Activated CD8-positive, alpha-beta memory T cell treated with anti-CD3 and anti-CD28 coated beads, Interleukin-2, amount 50 U/mL, for 24 hours (primary cell): ENCODE data around the gene DACT3.
"Not testable (repeated sequence)": the region's sequence is repeated elsewhere in the genome, so short reads cannot be mapped to it uniquely, and the experiment has no call there.

Experiments
- DNase-seq: peaks from one replicate; pipeline ENCODE4 v3.0.0-alpha.2; 2020; ENCODE audit errors: extremely low read depth

Gene DACT3

GRCh38 chr19:46634045-46634655 is 26.8 kb downstream of the DACT3 start:
- peak; percentile 84 for DNase-seq

- no peak for DNase-seq
These were observed 27.9 kb downstream of the DACT3 start for GRCh38 chr19:46633130-46633529.

DNA sequence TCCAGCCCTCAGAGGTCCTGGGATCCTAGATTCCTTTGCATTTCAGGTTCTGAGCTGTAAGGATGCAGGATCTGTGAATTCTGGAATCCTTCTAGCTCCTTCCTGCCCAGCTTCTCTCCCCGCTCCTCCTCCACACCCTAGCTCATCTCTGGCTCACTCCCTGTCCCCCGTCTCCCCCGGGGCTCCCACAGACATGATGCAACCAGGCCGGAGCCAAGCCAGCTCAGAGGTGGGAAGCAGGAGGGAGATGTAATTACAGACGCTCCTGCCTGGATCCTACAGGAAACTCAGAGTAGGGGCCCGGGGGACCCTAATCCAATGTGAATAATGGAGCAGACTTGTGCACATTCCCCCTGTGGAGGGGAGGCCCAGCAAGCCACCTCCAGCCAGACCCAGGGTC is 29.5 kb downstream of the DACT3 start:
- no peak for DNase-seq

GRCh38 chr19:46630586-46631205 is 30.3 kb downstream of the DACT3 start:
- no peak for DNase-seq

- no peak for DNase-seq
These were observed 31.4 kb downstream of the DACT3 start for GRCh38 chr19:46629546-46630025.

DNA sequence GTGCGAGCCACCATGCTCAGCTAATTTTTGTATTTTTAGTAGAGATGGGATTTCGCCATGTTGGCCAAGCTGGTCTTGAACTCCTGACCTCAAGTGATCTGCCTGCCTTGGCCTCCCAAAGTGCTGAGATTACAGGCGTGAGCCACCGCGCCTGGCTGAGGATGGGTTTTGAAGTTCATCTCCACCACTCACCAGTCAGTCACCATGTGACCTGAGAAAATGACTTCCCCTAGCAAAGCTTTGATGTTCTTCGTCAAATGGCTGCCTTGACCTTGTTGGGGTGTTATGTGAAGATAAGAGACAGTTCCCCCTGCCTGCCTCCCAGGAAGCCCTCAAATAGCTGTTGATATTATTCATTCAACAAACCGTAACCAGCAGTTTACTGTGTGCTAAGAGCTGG is 32.0 kb downstream of the DACT3 start:
- DNase-seq: not testable (repeated sequence)

DNA sequence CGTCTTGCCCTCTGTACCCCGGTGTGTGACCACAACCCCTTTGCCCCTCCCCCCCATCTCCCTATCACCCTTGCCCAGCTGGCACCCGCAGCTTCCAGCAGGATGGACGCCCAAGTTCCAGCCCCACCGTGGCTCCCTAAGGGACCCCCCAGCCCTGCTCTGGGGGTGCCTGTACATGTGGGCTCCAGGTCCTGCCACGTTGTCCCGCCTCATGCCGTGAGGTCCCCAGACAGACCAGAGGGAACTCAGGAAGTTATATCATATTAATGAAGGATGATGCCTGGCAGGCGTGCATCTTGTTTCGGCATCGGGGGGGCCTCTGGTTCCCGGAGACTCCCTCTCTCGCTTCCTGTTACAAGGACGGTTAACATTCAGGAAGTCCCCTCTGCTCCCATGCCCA is 34.5 kb downstream of the DACT3 start:
- no peak for DNase-seq

DNA sequence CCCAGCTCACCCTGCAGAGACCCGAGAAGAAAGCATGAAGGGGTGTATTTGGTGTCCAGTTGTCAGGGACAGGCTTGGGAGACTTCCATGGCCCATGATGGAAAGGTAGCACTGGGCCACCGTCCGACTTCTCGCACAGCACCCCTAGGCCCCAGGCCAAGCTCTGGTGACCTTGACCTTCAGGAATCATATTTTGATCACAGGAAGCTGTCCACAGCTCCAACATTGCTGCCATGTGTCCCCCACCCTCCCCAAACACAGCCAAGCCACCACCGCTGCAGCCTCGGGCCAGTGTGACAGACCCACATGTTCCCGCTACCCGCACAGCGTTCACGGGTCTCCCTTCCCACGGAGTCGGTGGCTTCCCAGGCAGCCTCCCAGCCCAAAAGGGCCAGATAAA is 35.3 kb downstream of the DACT3 start:
- DNase-seq: no peak

DNA sequence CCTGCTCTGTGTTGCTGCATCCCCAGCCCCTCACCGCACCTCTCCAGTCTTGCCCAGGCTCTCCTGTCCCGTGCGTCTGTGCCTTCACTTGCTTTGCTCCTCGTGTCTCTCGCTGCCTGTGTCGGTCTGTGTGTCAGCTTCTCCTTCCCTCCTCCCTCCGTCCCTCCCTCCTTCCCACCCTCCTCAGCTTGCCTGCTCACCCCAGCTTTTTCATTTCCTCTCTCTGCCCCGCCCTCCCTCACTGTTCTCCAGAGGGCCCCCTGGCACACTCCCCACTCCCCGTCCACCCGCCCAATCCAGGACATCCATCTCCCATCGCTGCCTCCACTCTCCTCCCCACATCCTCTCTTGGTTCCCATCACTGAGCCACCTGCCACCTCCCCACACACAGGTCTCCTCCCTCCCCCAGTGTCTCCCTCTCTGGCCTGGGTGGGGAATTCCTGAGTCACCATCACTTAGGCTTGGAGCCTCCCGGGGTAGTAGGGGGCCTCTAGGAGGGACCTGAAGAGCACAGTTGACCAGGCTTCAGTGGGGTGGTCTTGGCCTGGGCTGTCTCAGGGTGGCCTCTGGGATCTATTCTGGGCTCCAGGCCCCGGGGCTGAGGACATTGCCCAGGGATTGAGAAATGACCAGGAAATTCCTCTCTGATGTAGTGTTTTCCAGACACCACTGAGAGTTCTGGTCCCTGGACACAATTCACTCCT is 35.9 kb downstream of the DACT3 start, which contains the start of gene PTGIR:
Gene PTGIR (minus strand): TSS at position 132 of the 704 bp plus-strand sequence. CDS start 864 bp downstream, outside the sequence.
- no peak for DNase-seq

GRCh38 chr19:46623915-46624502 is 37.0 kb downstream of the DACT3 start:
- no peak for DNase-seq

GRCh38 chr19:46622118-46622446 is 38.9 kb downstream of the DACT3 start:
- no peak for DNase-seq

- DNase-seq: no peak
These were observed 39.5 kb downstream of the DACT3 start for GRCh38 chr19:46621191-46622117.

DNA sequence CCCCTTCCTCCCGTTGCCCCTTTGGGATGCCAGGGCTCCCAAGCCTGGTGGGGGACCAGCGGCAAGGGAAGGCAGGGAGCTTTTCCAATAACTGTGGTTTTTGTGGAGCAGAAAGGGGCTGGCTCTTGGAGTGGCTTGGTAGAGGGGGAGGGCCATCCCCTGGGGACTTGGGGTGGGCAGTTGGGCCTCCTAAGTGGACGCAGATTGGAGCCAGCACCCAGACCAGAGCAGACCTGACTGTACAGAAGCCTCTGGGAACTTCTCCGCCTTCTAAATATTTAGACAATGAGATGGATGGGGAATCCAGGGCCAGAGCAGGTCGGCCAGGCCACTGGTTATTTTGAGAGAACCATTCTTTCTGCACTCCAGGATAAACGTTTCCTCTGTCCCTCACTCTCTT is 40.3 kb downstream of the DACT3 start:
- DNase-seq: no peak

DNA sequence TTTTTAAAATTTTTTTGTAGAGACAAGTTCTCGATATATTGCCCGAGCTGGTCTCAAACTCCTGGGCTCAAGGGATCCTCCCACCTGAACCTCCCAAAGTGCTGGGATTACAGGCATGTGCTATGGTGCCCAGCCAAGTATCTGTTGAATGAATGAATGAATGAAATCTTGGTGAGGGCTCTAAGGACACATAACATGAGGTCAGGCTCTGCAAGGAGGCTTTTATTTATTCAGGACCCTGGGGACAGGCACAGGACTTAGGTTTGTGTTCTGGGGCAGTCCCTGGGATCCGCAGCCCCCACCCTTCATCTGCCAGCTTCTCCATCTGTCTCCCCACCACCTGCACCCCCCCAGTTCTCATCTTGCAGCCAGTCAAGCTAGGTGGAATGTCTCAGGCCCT is 40.7 kb downstream of the DACT3 start:
- DNase-seq: no peak

DNA sequence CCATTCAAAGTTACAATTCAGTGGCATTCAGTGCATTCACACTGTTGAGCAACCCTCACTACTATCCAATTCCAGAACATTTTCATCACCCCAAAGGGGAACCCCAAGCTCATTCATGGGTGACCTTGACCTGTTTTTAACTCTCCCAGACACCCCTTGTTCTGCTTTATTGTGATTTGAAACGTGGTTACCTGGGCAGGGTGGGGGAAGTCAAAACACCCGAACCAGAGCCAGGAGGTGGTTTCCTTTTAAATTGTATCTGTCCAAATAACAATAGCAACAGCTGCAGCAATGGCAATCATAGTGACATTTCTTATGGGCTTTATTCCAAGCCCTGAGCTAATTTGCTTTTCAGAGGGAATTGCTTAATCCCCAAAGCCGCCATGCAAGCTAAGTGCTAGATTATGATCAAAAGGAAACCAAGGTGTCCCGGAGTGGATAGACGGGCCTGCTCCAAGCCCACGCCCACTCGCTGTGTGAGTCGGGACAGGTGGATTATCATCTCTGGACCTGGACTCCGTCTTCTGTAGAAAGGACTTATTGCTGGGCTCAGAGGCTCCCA is 42.2 kb downstream of the DACT3 start:
- no peak for DNase-seq

DNA sequence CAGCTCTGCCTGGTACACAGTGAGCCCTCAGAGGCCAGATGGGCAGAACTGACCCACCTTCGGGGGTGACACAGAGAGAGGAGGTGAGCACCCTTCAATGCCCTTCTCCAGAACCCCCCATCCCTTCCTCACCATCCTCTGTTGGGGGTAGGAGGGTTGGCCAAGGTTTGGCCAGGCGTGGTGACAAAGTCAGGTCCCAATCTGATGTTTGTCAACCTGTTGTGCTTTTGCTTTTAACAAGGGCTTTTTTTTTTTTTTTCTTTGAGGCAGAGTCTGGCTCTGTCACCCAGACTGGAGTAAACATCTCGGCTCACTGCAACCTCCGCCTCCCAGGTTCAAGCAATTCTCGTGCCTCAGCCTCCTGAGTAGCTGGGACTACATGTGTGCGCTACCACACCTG is 43.4 kb downstream of the DACT3 start:
- DNase-seq: no peak

DNA sequence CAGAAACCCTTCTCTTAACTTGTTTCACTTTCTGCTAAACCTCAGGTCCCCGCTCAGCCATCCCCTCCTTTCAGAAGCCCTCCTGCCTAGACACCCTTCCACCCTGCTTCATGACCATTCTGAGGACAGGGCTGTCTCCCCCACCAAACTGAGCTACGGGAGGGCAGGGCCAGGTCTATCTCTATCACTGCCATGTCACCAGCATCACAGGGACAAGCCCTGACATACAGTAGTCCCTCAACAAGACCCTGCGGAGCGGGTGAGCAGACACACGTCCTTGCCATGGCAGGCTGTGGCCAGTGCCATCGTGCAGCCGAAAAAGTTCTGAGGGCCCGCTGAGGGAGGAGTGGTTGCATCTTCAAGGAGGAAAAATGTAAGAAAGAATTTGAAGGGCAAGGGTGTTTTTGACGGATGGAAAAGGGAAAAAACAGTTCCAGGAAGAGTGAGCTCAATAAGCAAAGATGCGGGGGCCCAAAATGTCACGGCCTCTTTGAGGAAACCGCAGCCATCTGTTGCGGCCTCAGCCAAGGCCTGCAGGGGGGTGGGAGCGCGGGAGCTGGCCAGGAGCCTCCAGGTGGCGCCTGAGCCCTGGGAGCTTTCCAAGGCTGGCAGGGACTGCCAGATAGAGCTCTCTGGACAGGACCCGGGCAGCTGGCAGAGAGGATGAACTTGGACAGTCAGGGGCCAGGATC is 44.2 kb downstream of the DACT3 start:
- no peak for DNase-seq

DNA sequence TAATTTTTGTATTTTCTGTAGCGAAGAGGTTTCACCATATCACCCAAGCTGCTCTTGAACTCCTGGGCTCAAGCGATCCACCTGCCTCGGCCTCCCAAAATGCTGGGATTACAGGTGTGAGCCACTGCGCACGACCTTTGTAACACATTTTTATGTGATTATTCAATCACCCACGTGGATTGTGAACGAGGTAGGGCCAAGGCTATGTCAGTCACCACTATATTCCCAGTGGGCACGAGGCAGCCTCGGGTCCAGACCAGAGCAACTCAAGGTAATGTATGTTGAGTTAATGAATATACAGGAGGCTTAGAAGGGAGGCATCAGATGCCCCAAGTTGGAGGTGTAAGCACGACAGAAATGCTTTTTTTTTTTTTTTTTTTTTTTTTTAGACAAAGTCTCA is 45.0 kb downstream of the DACT3 start:
- DNase-seq: no peak

- peak; percentile 55 for DNase-seq
These were observed 46.8 kb downstream of the DACT3 start for GRCh38 chr19:46614114-46614722.

DNA sequence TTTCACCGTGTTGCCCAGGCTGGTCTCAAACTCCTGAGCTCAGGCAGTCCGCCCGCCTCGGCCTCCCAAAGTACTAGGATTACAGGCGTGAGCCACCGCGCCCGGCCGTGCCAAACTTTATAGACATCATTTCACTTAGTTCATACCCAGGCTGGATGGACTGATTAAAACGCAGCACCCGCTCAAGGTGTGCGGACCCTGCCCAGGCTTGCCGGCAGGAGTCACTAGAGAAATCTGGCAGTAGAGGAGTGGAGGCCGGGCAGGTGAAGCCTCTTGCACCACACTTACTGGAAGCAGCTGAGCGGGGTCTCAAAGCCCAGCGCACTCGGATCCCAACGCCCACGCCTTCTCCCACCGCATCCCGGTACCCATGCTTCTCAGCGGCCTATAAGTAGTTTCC is 47.5 kb downstream of the DACT3 start:
- DNase-seq: no peak
